A673 (cell line): ENCODE results near the gene SLC25A36. TPM values are rescaled to one million over a fixed set of nuclear protein-coding genes. Genes with fewer than 3 reads are reported as not detected.

Source experiments
- BruUV-seq: library from RNA; stranded (reverse); fragments of 400-500 nt; replicated peaks from 2 replicates; lab custom pipeline; 2021; lab: Mats Ljungman, UMichigan
- CTCF ChIA-PET: fragments of 300-600 bp; sonication (Branson Sonifier 250); formaldehyde crosslinking; loops from one replicate; lab custom pipeline; 2022; ENCODE audit warnings: antibody characterized with exemption; lab: Charles Lee
- POLR2A ChIA-PET: fragments of 300-600 bp; sonication (Branson Sonifier 250); formaldehyde crosslinking; loops from one replicate; lab custom pipeline; 2022; ENCODE audit warnings: antibody characterized with exemption; ENCODE audit not compliant: low non-redundant PET; lab: Charles Lee
- DNase-seq: peaks from one replicate; pipeline ENCODE4 v3.0.0-alpha.2; 2015; ENCODE audit warnings: low spot score
- H3K27ac ChIP-seq: fragments of 200-600 bp; sonication (generic); 2 replicates; pipeline ENCODE4 v1.5.1; 2016; ENCODE audit warnings: mixed run types, low read depth, mild to moderate bottlenecking, mixed read lengths, antibody characterized with exemption, low read length; ENCODE audit not compliant: poor library complexity, severe bottlenecking
- H3K27me3 ChIP-seq: fragments of 200-600 bp; sonication (generic); replicated peaks from 2 replicates; pipeline ENCODE4 v1.6.1; 2017; ENCODE audit warnings: mixed run types, low read depth, mild to moderate bottlenecking, mixed read lengths, antibody characterized with exemption, low read length; ENCODE audit not compliant: insufficient read depth, poor library complexity
- H3K36me3 ChIP-seq: fragments of 200-600 bp; sonication (generic); 2 replicates; pipeline ENCODE4 v1.6.1; 2016; ENCODE audit warnings: mixed run types, mild to moderate bottlenecking, mixed read lengths, antibody characterized with exemption, low read length; ENCODE audit not compliant: insufficient read depth, poor library complexity, severe bottlenecking
- H3K4me1 ChIP-seq: fragments of 200-600 bp; sonication (generic); 2 replicates; pipeline ENCODE4 v1.6.1; 2017; ENCODE audit warnings: mixed run types, mild to moderate bottlenecking, mixed read lengths, antibody characterized with exemption, low read length; ENCODE audit not compliant: insufficient read depth, poor library complexity, severe bottlenecking
- H3K4me3 ChIP-seq: fragments of 200-600 bp; sonication (generic); 2 replicates; pipeline ENCODE4 v1.5.1; 2016; ENCODE audit warnings: low read depth, mixed run types, mild to moderate bottlenecking, mixed read lengths, low read length; ENCODE audit not compliant: poor library complexity, severe bottlenecking
- H3K9me3 ChIP-seq: fragments of 200-600 bp; sonication (generic); 2 replicates; pipeline ENCODE4 v1.6.1; 2016; ENCODE audit warnings: mixed run types, low read depth, mild to moderate bottlenecking, mixed read lengths, antibody characterized with exemption, low read length; ENCODE audit not compliant: poor library complexity, severe bottlenecking
- CTCF ChIP-seq: fragments of 300-800, 200-600 bp; sonication (generic); conservative IDR thresholded peaks from 2 replicates; pipeline ENCODE4 v1.5.1; 2017; ENCODE audit warnings: low read depth, mild to moderate bottlenecking, antibody characterized with exemption, low read length, moderate library complexity, mixed read lengths
- EZH2 ChIP-seq: fragments of 200-600 bp; sonication (generic); IDR thresholded peaks from 2 replicates; pipeline ENCODE4 v1.6.1; 2017; ENCODE audit warnings: borderline replicate concordance, low read depth, mild to moderate bottlenecking, mixed read lengths, antibody characterized with exemption, low read length; ENCODE audit not compliant: poor library complexity, severe bottlenecking
- intact Hi-C: fragments of 100-400 bp; cut with micrococcal nuclease; formaldehyde crosslinking; loops from one replicate; pipeline ENCODE4 v1.10.0; 2022; ENCODE audit not compliant: unreplicated experiment
- total RNA-seq: library from RNA; stranded (reverse); gene quantifications from 2 replicates; pipeline ENCODE4 v1.2.3, GENCODE V29; 2021

SLC25A36 gene
- total RNA-seq, 1 experiment from 2014 or later: 43.5 TPM

DNA sequence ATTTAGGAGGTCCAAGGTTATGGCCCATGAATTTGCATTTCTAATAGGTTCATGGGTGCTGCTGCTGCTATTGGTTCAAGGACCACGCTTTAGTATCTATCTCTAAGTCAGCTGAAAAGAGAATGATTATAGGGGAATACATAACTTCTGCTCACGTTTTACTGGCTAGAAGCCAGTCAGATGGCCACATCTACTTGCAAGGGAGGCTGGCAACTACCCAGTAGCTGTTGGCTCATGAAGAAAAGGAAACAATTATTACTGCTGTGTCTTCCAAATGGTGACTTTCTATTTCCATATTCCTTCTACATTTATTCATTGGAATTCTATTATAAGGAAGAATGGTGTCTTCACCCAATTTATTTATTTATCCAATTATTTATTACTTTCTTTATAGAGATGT, 54.2 kb downstream of the SLC25A36 start:
- no peaks in the 10 kb centered on the region for H3K27me3 ChIP-seq
- ChIA-PET CTCF (no interaction called here), POLR2A (no interaction called here)
- intact Hi-C loops: no loop called here
- no peaks in the 10 kb centered on the region for H3K9me3 ChIP-seq
- peak; percentile 9 for DNase-seq
- H3K4me3 ChIP-seq: no peak overlapping the region
- H3K36me3 ChIP-seq: no peaks in the 10 kb centered on the region
- no peak overlapping the region for H3K27ac ChIP-seq
- TF ChIP-seq CTCF: no peak
- TF ChIP-seq EZH2: no peak
- no peaks in the 10 kb centered on the region for H3K4me1 ChIP-seq
- no TSS peak for BruUV-seq

GRCh38 chr3:141000027-141000663, 58.5 kb downstream of the SLC25A36 start:
- H3K9me3 ChIP-seq: no peaks in the 10 kb centered on the region
- intact Hi-C loops: loop anchor here (1.0 kb wide), 1 partner anchor 192 kb away; no protein-coding TSS in a partner anchor
- peak; percentile 72 for DNase-seq
- TF ChIP-seq EZH2 (no peak), CTCF (peak; percentile 82)
- no peaks in the 10 kb centered on the region for H3K36me3 ChIP-seq
- H3K4me3 ChIP-seq: no peak overlapping the region
- no peak overlapping the region for H3K27ac ChIP-seq
- BruUV-seq: no TSS peak
- H3K27me3 ChIP-seq: no peaks in the 10 kb centered on the region
- POLR2A ChIA-PET: no interaction called here
- H3K4me1 ChIP-seq: no peaks in the 10 kb centered on the region
- CTCF ChIA-PET: interaction anchor here (0.8 to 1.2 kb wide), 4 partner anchors 10 to 192 kb away, joined by 3 to 7 read pairs (median 4); no protein-coding TSS in a partner anchor

- Histone ChIP-seq H3K4me3 (no peak overlapping the region), H3K36me3 (no peaks in the 10 kb centered on the region), H3K9me3 (no peaks in the 10 kb centered on the region), H3K27ac (no peak overlapping the region), H3K4me1 (no peaks in the 10 kb centered on the region), H3K27me3 (no peaks in the 10 kb centered on the region)
- TF ChIP-seq CTCF (no peak), EZH2 (no peak)
- intact Hi-C loops: loop anchor here (1.0 kb wide), 1 partner anchor 192 kb away; no protein-coding TSS in a partner anchor
- CTCF ChIA-PET: interaction anchor here (0.8 to 1.2 kb wide), 4 partner anchors 10 to 191 kb away, joined by 3 to 7 read pairs (median 4); no protein-coding TSS in a partner anchor
- POLR2A ChIA-PET: no interaction called here
- BruUV-seq: no TSS peak
- no peak for DNase-seq
Observed at GRCh38 chr3:141000686-141001085, 59.0 kb downstream of the SLC25A36 start.
